Spinal cord (tissue), 10 donors: Measurements from ENCODE around the gene SPTBN1. TPM values are rescaled to one million over a fixed set of nuclear protein-coding genes. Genes with fewer than 3 reads are reported as not detected.
"Not testable (repeated sequence)": the region's sequence is repeated elsewhere in the genome, so short reads cannot be mapped to it uniquely, and the experiment has no call there.

Source experiments
- DNase-seq, 6 donors: peaks; one replicate each; pipeline versions ENCODE4 v3.0.0 to v3.0.0-alpha.2; 2013 to 2015; ENCODE audit warnings: low spot score in 6 of 6, low read depth in 4 of 6
- H3K27ac ChIP-seq: one replicate; pipeline ENCODE4 v1.5.1; 2013; ENCODE audit warnings: low read depth, low read length, control low read depth
- H3K27me3 ChIP-seq: one replicate; pipeline ENCODE4 v1.6.1; 2013; ENCODE audit warnings: low read length; ENCODE audit not compliant: control insufficient read depth, insufficient read depth
- H3K36me3 ChIP-seq: one replicate; pipeline ENCODE4 v1.6.1; 2013; ENCODE audit warnings: low read length; ENCODE audit not compliant: control insufficient read depth, insufficient read depth
- H3K4me1 ChIP-seq: one replicate; pipeline ENCODE4 v1.6.1; 2013; ENCODE audit warnings: low read length; ENCODE audit not compliant: control insufficient read depth, insufficient read depth
- H3K4me3 ChIP-seq: one replicate; pipeline ENCODE4 v1.5.1; 2013; ENCODE audit warnings: low read depth, low read length, control low read depth
- H3K9me3 ChIP-seq: one replicate; pipeline ENCODE4 v1.6.1; 2013; ENCODE audit warnings: low read length; ENCODE audit not compliant: control insufficient read depth, insufficient read depth
- WGBS: methylation state at CpG from one replicate; pipeline ENCODE4 v1.1.5; 2013; ENCODE audit warnings: missing lambda C conversion rate; ENCODE audit not compliant: insufficient coverage; 5-methylcytosine and 5-hydroxymethylcytosine counted together
- polyA plus RNA-seq, 2 donors: library from polyadenylated mRNA; unstranded; fragments of 120-200 nt; gene quantifications; one replicate each; pipeline ENCODE4 v1.2.1, GENCODE V29; 2013; ENCODE audit not compliant: insufficient read length in 2 of 2
- total RNA-seq, 2 donors: library from RNA; depleted of rRNA in 1 of 2; stranded (reverse); fragments of 120-200 nt in 1 of 2; fragments of >200 nt in 1 of 2; gene quantifications; one replicate each; pipeline versions ENCODE4 v1.2.3 to v1.2.4, GENCODE V29; 2013 to 2014
- donor health status: healthy.

The SPTBN1 gene
- total and polyA plus RNA-seq, 4 donors, result 351 to 501 (median 426) TPM

- Histone ChIP-seq H3K4me3 (no peak overlapping the region), H3K36me3 (no peaks in the 10 kb centered on the region), H3K9me3 (no peaks in the 10 kb centered on the region), H3K27ac (no peak overlapping the region), H3K27me3 (no peaks in the 10 kb centered on the region), H3K4me1 (peaks cover 10% of the 10 kb centered on the region)
- DNase-seq, result no peak
- 100% methylated on average over 3 of the region's 4 CpGs for WGBS
Observed at GRCh38 chr2:54477896-54478295, 21.8 kb downstream of the SPTBN1 start.

- Histone ChIP-seq H3K4me1 (peaks cover 21% of the 10 kb centered on the region), H3K4me3 (no peak overlapping the region), H3K36me3 (no peaks in the 10 kb centered on the region), H3K27me3 (no peaks in the 10 kb centered on the region), H3K27ac (no peak overlapping the region), H3K9me3 (no peaks in the 10 kb centered on the region)
- no CpG with 5 or more reads among the region's 1 CpG for WGBS
- DNase-seq, result no peak
Observed at GRCh38 chr2:54478899-54479298, 22.8 kb downstream of the SPTBN1 start.

GRCh38 chr2:54479424-54479823, 23.3 kb downstream of the SPTBN1 start:
- Histone ChIP-seq H3K27me3 (no peaks in the 10 kb centered on the region), H3K4me3 (no peak overlapping the region), H3K4me1 (peaks cover 23% of the 10 kb centered on the region), H3K36me3 (no peaks in the 10 kb centered on the region), H3K27ac (no peak overlapping the region), H3K9me3 (no peaks in the 10 kb centered on the region)
- DNase-seq, result no peak
- WGBS, result 100% methylated on average over 1 of the region's 2 CpGs

- Histone ChIP-seq H3K27ac (no peak overlapping the region), H3K4me1 (peaks cover 23% of the 10 kb centered on the region), H3K36me3 (peaks cover 2% of the 10 kb centered on the region), H3K27me3 (no peaks in the 10 kb centered on the region), H3K9me3 (no peaks in the 10 kb centered on the region), H3K4me3 (no peak overlapping the region)
- DNase-seq, result no peak
- no CpG with 5 or more reads among the region's 2 CpGs for whole genome bisulfite sequencing
Observed at GRCh38 chr2:54480025-54480424, 23.9 kb downstream of the SPTBN1 start.

GRCh38 chr2:54481686-54482085, 25.6 kb downstream of the SPTBN1 start:
- Histone ChIP-seq H3K27me3 (no peaks in the 10 kb centered on the region), H3K9me3 (no peaks in the 10 kb centered on the region), H3K36me3 (peaks cover 4% of the 10 kb centered on the region), H3K4me1 (peaks cover 23% of the 10 kb centered on the region), H3K27ac (no peak overlapping the region), H3K4me3 (no peak overlapping the region)
- DNase-seq, result no peak
- 100% methylated on average over 1 of the region's 3 CpGs for WGBS

- peak in 3 of 6 donors; percentile 26 to 70 (median 59) for DNase-seq
- WGBS, result 15% methylated on average over 5 of the region's 5 CpGs
- no peaks in the 10 kb centered on the region for H3K9me3 ChIP-seq
Observed at GRCh38 chr2:54482715-54483114, 26.6 kb downstream of the SPTBN1 start.

GRCh38 chr2:54483426-54483825, 27.3 kb downstream of the SPTBN1 start:
- Histone ChIP-seq H3K27me3 (no peaks in the 10 kb centered on the region), H3K36me3 (peaks cover 4% of the 10 kb centered on the region), H3K27ac (peak overlapping the region; percentile 49), H3K4me3 (no peak overlapping the region), H3K9me3 (no peaks in the 10 kb centered on the region), H3K4me1 (peaks cover 19% of the 10 kb centered on the region)
- WGBS, result 36% methylated on average over 4 of the region's 5 CpGs
- peak in 1 of 6 donors; percentile 20 for DNase-seq

More at GRCh38 chr2:54482715-54483114, 26.6 kb downstream of the SPTBN1 start:
- Histone ChIP-seq H3K27ac (peak overlapping the region; percentile 49), H3K4me1 (peaks cover 19% of the 10 kb centered on the region), H3K27me3 (no peaks in the 10 kb centered on the region), H3K4me3 (no peak overlapping the region), H3K36me3 (peaks cover 4% of the 10 kb centered on the region)

- H3K27me3 ChIP-seq, H3K36me3 ChIP-seq, H3K4me3 ChIP-seq, DNase-seq, H3K9me3 ChIP-seq, H3K27ac ChIP-seq: not testable (repeated sequence)
- peaks cover 19% of the 10 kb centered on the region for H3K4me1 ChIP-seq
- 100% methylated on average over 6 of the region's 35 CpGs for WGBS
Observed at GRCh38 chr2:54485756-54486155, 29.6 kb downstream of the SPTBN1 start.

GRCh38 chr2:54486766-54487165, 30.6 kb downstream of the SPTBN1 start:
- H3K27ac ChIP-seq, result no peak overlapping the region
- H3K4me1 ChIP-seq, result peaks cover 15% of the 10 kb centered on the region
- H3K4me3 ChIP-seq, result no peak overlapping the region
- no peaks in the 10 kb centered on the region for H3K9me3 ChIP-seq
- H3K36me3 ChIP-seq, result peaks cover 4% of the 10 kb centered on the region
- WGBS, result 100% methylated on average over 1 of the region's 4 CpGs
- DNase-seq, result no peak
- no peaks in the 10 kb centered on the region for H3K27me3 ChIP-seq

GRCh38 chr2:54490863-54491262, 34.7 kb downstream of the SPTBN1 start:
- no peaks in the 10 kb centered on the region for H3K27me3 ChIP-seq
- H3K36me3 ChIP-seq, result peaks cover 3% of the 10 kb centered on the region
- DNase-seq, result no peak
- no peaks in the 10 kb centered on the region for H3K4me1 ChIP-seq
- whole genome bisulfite sequencing, result 33% methylated on average over 1 of the region's 2 CpGs
- H3K9me3 ChIP-seq, result no peaks in the 10 kb centered on the region
- H3K27ac ChIP-seq, result no peak overlapping the region
- H3K4me3 ChIP-seq, result no peak overlapping the region
